GM19025 (cell line): Measurements from ENCODE around the gene KIF16B.

Experiments used
- ATAC-seq: cut with Tn5 transposase; IDR thresholded peaks from one replicate; pipeline ENCODE4 v1.9.1; 2021; ENCODE audit warnings: mild to moderate bottlenecking, low read depth, moderate library complexity; ENCODE audit not compliant: unreplicated experiment

The KIF16B gene

DNA sequence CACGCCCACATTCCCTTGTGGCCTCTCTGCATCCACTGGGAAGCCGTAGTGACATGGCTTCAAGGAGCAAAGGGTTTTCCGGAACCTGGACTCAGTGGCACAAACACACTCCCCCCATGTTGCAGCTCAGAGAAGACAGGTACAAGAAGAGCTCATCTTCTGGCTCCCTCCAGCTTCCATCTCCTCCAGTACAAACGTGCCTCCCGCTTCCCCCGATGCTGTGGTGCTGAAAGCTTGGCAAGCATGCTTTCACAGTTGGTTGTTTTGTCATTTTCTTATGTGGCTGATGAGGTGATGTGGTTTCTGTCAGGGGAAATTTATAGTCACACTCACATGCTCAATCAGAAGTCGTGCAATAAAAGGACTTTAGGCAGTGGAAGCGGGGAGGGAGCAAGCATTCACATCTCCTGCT, 258.5 kb downstream of the KIF16B start:
- no peak for ATAC-seq

DNA sequence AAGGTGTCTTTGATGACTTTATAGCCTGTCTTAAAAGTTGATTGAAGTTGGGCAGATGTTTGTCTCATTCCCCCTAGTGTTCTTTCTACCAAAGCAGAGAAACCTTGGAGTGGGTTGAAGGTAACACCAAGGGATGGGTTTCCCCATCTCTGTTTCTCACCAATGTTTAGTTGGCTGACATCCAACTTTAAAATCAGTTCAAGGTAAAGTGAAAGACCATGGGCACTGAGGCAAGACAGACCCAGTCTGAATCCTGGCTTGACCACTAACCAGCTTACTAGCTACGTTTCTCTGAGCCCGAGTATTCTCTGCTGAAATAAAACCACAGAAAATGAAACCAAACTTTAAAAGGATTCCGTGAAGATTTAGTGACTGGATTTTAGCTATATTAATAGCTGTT, 258.9 kb downstream of the KIF16B start:
- ATAC-seq = peak; percentile 35

DNA sequence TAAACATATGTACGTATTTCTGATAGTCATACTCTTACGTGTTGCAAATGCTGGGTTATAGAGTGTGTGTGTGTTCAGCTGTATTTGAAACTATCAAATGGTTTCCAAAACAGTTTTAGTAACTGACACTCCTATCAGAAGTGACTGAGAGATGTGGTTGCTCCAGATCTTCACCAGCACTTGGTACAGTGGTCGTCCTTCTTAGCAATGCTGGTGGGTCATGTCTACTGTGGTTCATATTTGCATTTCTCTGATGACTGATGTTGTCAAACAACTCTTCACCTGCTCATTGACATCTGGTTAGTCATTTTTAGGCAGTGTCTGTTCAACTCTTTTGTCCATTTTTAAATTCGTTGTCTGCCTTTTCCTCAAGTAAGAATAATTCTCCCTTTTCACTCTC, 259.3 kb downstream of the KIF16B start:
- ATAC-seq = peak; percentile 15

DNA sequence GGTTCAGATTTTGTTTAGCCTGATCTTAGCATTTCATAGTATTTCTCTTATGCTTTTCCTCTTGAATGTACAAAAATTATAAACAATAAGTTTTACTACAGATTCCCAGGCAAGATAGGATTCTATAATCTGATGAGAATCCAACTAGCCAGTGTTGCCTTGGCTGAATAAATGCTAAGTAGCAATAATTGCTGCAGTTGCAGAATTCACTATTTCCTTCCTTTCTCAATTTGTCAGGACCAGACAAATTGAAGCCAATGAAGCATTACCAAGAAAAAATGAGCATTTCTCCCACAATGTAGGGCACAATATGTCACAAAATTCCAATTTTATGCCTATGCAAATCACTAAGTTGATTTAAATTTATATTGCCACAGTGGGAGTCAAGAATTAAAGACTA, 260.2 kb downstream of the KIF16B start:
- no peak for ATAC-seq

DNA sequence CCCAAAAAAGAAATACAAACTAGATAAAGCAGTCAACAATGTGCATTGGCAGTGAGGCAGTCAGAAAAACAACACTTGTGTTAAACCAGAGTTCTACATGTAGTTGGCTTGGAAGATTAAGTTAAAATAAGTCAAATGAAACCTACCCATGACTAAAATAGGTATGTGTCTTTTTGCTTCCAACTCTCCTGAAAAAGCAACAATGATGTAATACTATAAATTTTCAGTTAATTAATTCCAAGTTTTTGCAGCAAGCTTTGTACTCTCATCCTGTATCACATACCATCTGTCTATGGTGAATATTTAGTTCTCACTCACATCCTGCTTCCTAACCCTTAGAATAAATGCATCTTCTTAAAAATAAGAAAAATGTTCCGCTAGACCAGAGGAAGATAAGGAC, 261.5 kb downstream of the KIF16B start:
- no peak for ATAC-seq

DNA sequence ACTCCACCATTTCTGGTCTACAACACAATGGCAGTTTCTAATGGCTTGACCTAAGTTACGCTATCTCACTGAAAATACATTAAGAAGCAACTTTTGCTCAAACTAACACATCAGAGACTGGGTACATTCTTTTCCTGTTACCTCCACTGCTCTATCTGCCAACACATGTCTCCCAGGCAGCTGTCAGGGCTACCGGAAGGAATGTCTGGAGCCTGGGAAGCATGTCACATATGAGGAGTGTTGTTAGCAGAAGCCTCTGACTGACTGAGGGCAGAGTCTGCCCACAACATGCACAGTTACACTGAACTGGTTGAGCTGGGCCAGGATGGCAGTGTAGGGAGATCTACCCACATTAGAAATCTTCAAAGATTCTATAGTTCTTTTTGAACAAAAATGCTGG, 264.5 kb downstream of the KIF16B start:
- no peak for ATAC-seq

DNA sequence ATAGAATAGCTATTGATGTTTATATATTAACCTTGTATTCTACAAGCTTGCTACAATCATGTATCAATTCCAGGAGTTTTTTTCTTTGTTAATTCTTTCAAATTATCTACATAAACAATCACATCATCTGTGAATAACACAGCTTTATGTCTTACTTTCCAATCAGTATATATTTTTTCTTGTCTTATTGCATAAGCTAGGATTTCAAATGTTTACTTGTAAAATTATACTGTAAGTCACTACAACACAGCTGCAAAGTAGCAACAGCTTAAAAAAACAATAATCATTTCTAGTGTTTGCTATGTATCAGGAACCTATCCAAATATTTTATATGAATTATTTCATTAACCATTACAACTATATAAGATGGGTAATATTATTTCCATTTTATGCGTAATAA, 270.4 kb downstream of the KIF16B start:
- ATAC-seq = no peak

DNA sequence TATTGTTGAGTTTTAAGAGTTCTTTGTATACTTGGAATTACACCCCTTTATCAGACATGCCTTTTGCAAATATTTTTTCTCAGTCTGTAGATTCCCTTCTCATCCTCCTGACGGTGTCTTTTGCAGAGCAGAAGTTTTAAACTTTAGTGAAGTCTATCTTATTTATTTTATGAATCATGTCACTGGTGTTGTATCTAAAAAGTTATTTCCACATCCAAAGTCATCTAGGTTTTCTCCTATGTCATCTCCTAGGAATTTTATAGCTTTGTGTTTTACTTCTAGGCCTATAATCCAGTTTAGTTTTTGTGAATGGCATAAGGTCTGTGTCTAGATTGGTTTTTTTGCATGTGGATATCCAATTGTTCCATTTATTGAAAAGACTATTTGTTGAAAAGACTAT, 271.3 kb downstream of the KIF16B start:
- no peak for ATAC-seq

DNA sequence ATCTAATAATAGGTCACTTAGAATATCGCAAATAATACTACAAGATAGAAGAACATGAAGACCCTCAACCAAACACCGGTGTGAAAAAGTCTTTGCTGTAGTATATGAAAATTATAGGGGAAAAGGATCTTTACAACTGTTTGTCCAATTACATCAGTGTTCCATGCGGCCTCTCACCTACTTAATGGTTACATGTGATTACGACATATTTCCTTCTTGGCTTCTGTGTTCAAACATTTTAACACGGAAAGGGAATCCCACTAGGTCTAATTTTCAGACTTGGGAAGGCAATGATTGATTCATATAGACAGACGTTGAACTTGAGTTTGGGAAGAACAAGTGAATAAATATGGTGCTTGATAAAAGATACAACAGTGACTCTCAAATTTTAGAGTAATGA, 273.4 kb downstream of the KIF16B start:
- ATAC-seq = no peak

DNA sequence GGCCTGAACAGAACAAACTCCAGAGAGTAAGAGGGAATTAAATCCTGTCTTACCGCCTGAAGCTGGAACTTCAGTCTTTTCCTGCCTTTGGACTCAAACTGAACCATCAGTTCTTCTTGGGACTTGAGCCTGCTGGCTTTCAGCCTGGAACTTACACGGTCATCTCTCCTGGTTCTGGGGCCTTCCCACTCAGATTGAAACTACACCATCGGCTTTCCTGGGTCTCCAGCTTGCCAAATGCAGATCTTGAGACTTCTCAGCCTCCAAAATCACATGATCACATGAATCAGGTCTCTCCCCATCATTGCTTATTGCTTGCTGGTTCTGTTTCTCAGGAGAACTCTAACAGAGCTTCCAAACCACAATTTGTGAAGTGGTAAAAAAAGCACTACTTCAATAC, 276.3 kb downstream of the KIF16B start:
- no peak for ATAC-seq

DNA sequence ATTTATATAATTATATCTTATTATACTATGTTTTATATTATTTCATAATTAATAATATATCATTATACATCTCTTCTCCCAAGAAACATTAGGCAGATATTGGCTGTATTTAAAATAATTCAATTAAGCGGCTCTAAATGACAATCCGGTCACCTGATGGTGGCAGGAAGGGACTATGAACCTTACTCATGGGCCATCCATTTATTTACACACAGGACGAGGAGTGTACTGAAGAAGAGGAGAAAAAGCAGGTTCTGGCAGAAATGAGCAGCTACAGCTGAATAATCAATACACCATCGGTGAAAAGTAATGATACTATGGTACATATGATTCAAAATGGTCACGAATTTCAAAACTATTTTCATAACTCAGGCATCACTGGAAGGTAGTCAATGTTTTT, 277.7 kb downstream of the KIF16B start:
- ATAC-seq = no peak

DNA sequence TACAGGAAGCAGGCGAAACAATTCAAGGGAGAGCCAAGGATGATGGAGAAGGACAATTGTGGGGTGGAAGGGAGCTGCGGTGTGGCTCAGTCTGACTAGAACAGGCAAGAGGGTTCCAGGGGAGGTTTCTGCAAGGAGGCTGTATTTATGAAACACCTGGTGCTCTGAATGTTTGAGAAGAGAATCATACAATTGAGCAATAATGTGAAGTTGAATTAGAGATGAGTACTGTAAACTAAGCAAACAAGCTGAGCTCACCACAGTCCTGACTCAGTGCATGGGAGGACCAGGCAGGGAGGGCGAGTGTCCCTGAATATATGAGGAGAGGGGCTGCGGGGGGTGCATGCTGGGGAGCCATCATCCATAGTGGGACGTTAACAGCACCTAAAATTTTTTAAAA, 279.7 kb downstream of the KIF16B start:
- ATAC-seq = no peak

DNA sequence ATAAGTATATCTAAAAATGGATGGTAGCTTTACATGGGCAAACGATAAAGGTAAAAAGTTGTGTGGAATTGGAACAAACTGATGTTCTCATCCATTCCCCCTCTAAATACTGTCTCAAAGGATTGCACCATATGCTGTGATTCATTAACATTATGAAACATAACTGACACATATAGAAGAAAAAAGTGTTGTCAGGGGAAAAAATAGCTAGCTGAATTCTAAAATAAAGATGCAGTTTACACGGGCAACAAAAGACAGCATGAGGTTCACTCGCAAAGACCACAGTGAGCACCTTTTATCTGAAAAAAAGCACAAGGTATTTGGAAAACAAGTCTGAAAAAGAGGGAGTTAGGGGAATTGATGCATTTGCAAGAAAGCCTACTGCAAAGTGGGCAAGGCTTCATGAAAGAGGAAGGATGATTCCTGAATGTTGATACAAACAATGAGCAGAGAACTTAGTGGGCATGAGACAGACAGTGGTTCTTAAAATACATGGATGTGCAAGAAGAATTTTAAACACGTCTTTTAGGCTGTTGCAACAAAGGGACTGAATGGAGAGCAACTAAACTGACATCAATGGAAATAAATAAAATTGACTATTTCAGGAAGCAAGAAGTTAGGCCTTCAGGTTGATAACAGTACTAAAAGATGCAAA, 280.9 kb downstream of the KIF16B start:
- no peak for ATAC-seq

DNA sequence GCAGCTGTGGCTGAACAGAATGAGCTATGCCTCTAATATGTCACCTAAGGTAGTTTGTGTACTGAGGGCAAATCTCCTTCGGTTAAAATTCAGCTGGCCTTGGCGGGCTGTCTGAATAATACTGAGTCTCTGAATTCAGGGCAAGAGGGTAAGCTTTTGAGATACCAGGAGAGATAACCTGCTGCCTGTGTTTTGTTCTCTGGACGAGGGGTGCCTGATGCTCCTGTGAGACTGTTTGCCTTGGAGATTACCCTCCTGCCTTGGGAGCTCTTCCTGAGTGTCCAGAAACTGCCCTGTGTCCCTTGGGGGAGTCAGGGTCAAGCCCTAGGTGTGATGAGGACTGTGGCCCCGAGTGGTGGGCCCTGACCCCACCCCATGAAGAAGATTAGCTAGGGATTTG, 282.9 kb downstream of the KIF16B start:
- no peak for ATAC-seq

DNA sequence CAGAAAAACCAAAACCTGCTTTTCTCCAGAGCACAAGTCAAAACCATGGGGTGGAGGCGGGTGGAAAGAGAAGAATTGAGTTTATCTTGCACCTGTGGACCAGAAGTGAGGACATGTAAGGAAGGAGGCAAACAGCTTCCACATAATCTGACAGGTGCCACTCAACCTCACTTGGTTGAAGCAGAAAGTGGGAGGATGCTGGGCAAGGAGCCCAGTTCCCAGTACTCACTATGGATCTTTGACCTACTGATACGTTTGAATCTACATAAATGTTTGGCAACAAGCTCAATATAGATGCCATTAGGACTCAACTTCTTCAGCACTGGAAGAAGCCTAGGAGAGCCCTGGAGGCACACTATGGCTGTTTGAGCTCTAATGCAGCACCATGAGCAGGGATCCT, 285.5 kb downstream of the KIF16B start:
- ATAC-seq = no peak

DNA sequence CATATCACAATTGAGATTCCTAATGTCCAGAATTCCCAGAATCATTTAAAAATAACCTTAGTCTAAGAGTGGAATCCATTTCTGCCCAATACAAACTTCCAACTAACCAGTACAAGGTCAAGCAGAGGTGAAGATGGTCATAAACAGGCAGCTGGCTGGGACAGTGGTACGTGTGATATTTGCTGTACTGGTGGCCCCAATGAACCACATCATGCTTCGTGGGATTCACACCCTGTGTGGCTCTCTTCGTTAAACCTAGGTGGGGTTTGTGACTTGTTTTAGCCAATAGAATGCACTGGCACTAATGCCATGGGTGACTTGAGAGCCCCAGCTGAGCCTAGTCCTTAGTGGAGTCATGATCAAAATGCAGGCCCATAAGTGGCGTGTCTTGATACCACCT, 286.6 kb downstream of the KIF16B start:
- ATAC-seq = no peak

DNA sequence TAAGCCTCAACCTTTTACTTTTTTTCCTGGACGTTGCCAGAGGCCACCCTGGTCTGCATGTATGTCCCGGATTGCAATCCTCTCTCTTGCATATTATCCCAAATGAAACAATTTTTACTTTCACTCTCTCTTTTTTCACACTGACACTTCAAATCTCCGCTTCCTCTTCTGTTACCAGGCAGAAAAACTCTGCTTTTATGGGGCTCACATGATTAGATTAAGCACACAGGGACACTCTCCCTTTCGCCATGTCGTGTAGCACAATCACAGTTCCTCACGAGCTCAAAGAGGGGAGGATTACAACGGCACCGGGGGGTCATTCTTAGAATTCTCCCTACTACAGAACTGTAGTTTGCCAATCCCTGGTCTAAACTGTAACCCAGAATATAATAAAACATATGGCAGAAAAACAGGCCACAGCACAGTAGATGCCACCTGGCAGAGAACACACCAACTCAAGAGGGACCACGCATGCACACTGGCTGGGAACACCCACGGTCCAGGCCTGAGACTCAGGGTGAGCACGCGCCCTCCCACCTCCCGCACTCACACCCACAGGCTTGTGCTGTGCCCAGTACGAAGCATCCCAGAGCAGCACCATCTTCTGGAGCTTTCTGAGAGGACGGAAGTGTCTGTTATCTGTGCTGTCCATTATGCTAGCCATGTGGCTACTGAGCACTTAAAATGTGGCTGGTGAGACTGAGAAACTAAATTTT, 288.7 kb downstream of the KIF16B start:
- no peak for ATAC-seq

DNA sequence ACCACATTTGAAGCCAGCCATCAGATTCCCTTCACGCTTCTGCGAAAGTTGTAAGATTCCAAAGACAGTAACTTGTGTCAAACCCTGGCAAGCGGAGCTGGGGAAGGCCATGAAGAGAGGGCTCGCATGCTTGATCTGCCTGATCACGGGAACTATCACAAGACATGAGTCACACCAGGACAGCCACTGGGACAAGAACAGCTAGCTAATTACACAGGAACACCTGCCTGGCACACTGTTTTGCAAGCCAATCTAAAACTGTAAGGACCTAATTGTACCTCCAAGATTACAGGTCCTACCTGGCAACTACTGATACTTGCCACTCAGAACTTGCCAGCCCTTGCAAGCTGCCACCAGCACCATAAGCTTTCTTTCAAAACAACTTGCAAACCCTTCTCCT, 289.3 kb downstream of the KIF16B start:
- ATAC-seq = no peak

DNA sequence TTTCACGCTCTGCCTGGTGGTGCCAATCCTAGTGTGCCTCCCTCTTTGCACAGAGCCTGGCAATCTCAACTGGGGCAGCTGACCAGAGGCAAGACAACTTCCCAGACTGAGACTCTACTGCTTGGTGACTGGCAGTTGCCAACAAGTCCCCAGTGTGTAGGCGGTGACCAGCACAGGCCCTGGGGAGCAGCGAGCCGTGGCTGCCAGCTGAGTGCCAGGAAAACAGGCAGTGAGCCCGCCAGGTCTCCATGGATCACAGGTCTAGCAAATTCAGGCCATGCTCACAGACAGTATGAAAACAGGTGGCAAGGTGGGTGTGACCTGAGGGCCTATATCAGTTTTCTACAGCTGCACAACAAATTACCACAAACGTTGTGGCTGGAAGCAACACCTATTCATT, 289.9 kb downstream of the KIF16B start:
- no peak for ATAC-seq

DNA sequence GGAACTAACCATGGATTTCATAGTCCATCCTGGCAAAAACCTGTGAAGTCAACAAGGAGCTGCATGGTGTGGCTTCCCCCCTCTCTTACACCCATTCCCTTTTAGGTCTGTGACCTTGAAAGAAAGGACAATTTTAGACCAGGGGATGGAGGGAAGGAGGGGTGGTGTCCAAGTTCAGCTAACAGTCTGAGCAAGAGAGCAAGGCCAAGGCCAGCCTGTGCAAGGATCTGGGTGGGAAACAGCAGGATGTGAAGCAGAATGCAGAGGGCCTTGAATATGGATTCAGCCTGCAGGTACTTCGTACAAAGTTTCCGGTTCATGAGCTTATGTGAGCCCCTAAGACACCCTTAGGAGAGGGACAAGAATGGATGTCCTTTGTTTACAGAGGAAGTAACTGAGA, 293.0 kb downstream of the KIF16B start:
- ATAC-seq = no peak

DNA sequence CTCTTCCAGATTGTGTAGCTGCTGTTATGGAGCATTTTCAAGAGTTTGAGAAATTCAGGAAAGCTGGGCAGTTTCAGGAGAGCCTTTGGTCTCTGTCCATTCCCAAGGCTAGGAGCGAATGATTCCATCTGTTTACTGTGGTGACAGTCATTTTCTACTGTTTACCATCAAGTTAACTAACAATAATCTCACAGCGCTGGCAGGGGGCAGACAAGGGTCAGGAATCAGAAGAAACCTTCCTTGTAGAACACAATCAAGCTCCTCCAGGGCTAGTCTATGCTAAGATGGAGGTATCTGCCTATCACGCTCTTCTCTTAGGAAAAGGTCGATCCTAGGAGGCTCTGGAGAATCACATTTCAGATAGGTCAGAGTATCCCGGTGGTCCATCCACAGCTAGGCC, 293.9 kb downstream of the KIF16B start:
- no peak for ATAC-seq

DNA sequence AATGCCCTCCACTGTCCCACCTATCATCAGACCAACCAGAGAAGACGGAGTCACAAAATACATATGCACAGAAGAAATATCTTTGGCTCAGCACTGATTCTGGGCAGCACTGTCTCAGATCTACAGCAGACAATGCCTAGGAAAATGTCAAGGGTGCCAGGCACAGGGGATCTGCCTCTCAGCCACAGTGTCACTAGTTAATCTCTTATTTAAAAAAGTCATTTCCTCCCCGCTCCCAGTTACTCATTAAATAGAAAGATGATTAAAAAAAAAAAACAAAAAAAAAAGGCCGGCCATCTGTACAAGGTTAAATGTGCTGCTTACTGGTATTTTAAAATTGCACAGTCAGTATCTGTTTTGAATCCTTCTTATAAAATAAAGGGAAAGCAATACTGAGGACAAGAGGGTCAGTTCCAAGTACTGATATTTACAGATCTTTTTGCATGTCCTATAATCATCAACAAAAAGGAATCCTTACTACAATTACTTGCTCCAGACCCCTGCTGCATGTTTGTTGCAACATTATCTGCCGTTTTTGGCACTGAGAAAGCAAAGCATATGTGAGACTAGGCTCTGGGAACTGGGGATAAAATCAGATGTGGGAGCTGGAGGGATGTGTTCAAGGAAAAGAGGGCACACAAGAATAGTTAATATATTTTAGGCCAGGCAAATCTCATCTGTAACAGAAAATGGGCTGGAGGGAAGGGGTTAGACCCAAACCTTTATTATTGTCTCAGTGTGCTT, 299.3 kb downstream of the KIF16B start:
- no peak for ATAC-seq
